HCT116 (cell line): ENCODE results near the gene BORCS5. TPM values are rescaled to one million over a fixed set of nuclear protein-coding genes. Genes with fewer than 3 reads are reported as not detected.

Source experiments
- ATAC-seq: fragments of 200-7000 bp; cut with Tn5 transposase; 2 replicates; pipeline ENCODE4 v1.9.1; 2020; ENCODE audit warnings: mild to moderate bottlenecking, moderate library complexity
- BruUV-seq: library from RNA; stranded (reverse); fragments of 400-500 nt; replicated peaks from 2 replicates; lab custom pipeline; 2021; lab: Mats Ljungman, UMichigan
- CTCF ChIA-PET: fragments of 300-600 bp; sonication (Branson Sonifier 250); formaldehyde crosslinking; loops from one replicate; lab custom pipeline; 2021; ENCODE audit warnings: antibody characterized with exemption; lab: Charles Lee
- POLR2A ChIA-PET: fragments of 300-600, 350-600 bp; sonication (Branson Sonifier 250); formaldehyde crosslinking; loops from one replicate; lab custom pipeline; 2021; ENCODE audit warnings: antibody characterized with exemption; lab: Charles Lee
- RAD21 ChIA-PET, 2 experiments: fragments of 300-600 bp; sonication (Branson Sonifier 250); formaldehyde crosslinking; loops; one replicate each; lab custom pipeline; 2023; ENCODE audit warnings: low total read pairs in 2 of 2; ENCODE audit not compliant: uncharacterized antibody in 2 of 2, unreplicated experiment in 2 of 2, low non-redundant PET in 1 of 2; lab: Charles Lee
- DNase-seq: peaks from one replicate; pipeline ENCODE4 v3.0.0-alpha.2; 2010; ENCODE audit warnings: low read depth, low spot score
- H2AFZ ChIP-seq: fragments of 200-600 bp; shearing (Covaris generic), sonication (generic); 2 replicates; pipeline ENCODE4 v1.6.1; 2017; ENCODE audit warnings: low read depth, mixed run types, mixed read lengths, antibody characterized with exemption, low read length; ENCODE audit not compliant: poor library complexity, severe bottlenecking
- H3K27ac ChIP-seq: 2 replicates; pipeline ENCODE4 v1.5.1; 2012; ENCODE audit warnings: low read depth, low read length
- H3K27me3 ChIP-seq: fragments of 200-600 bp; sonication (generic); 2 replicates; pipeline ENCODE4 v1.6.1; 2016; ENCODE audit warnings: mixed run types, low read length, mixed read lengths; ENCODE audit not compliant: insufficient read depth
- H3K36me3 ChIP-seq, 2 experiments: fragments of 200-500 bp in 1 of 2; fragments of 200-600 bp in 1 of 2; sonication (Bioruptor generic) in 1 of 2; sonication (generic) in 1 of 2; 2 replicates each; pipeline versions ENCODE4 v1.5.1 to v1.6.1; 2014 to 2016; ENCODE audit warnings: low read length in 2 of 2, inconsistent platforms in 1 of 2, mixed read lengths in 1 of 2, mixed run types in 1 of 2; ENCODE audit not compliant: insufficient read depth in 2 of 2, control insufficient read depth in 1 of 2
- H3K4me1 ChIP-seq, 2 experiments: fragments of 200-600 bp in 1 of 2; sonication (generic) in 1 of 2; 2 replicates each; pipeline versions ENCODE4 v1.5.1 to v1.6.1; 2012 to 2017; ENCODE audit warnings: low read length in 2 of 2, inconsistent platforms in 1 of 2, mild to moderate bottlenecking in 1 of 2, mixed read lengths in 1 of 2, mixed run types in 1 of 2, moderate library complexity in 1 of 2; ENCODE audit not compliant: insufficient read depth in 2 of 2, control insufficient read depth in 1 of 2
- H3K4me2 ChIP-seq: fragments of 200-600 bp; sonication (generic); 2 replicates; pipeline ENCODE4 v1.6.1; 2017; ENCODE audit warnings: mixed run types, low read length, mixed read lengths
- H3K4me3 ChIP-seq, 2 experiments: fragments of 200-600 bp in 1 of 2; sonication (generic) in 1 of 2; replicated peaks in 1 of 2; 2 replicates each; pipeline ENCODE4 v1.5.1; 2011 to 2016; ENCODE audit warnings: low read length in 2 of 2, control low read depth in 1 of 2, low read depth in 1 of 2, mild to moderate bottlenecking in 1 of 2, mixed read lengths in 1 of 2, mixed run types in 1 of 2
- H3K79me2 ChIP-seq: fragments of 200-600 bp; sonication (generic); 2 replicates; pipeline ENCODE4 v1.6.1; 2017; ENCODE audit warnings: mild to moderate bottlenecking, mixed run types, low read length, moderate library complexity, mixed read lengths; ENCODE audit not compliant: insufficient read depth
- H3K9ac ChIP-seq: fragments of 200-600 bp; sonication (generic); 2 replicates; pipeline ENCODE4 v1.6.1; 2016; ENCODE audit warnings: low read length, mixed read lengths
- H3K9me2 ChIP-seq: fragments of 200-600 bp; sonication (generic), shearing (Covaris generic); 2 replicates; pipeline ENCODE4 v1.6.1; 2017; ENCODE audit warnings: mixed run types, mild to moderate bottlenecking, moderate library complexity; ENCODE audit not compliant: insufficient read depth
- H3K9me3 ChIP-seq, 2 experiments: fragments of 200-500 bp in 1 of 2; fragments of 200-600 bp in 1 of 2; sonication (Bioruptor generic) in 1 of 2; sonication (generic) in 1 of 2; 2 replicates each; pipeline ENCODE4 v1.6.1; 2014 to 2017; ENCODE audit warnings: low read length in 2 of 2, mixed read lengths in 2 of 2, inconsistent platforms in 1 of 2, low read depth in 1 of 2, mild to moderate bottlenecking in 1 of 2, mixed run types in 1 of 2, moderate library complexity in 1 of 2; ENCODE audit not compliant: control insufficient read depth in 1 of 2, insufficient read depth in 1 of 2
- H4K20me1 ChIP-seq: fragments of 200-600 bp; sonication (generic), shearing (Covaris generic); 2 replicates; pipeline ENCODE4 v1.6.1; 2017; ENCODE audit warnings: mixed run types, mild to moderate bottlenecking, moderate library complexity; ENCODE audit not compliant: insufficient read depth
- EGR1 ChIP-seq: IDR thresholded peaks from 2 replicates; pipeline ENCODE4 v1.6.1; 2012; ENCODE audit warnings: low read depth
- ELF1 ChIP-seq: IDR thresholded peaks from 2 replicates; pipeline ENCODE4 v1.6.1; 2012; ENCODE audit warnings: low read depth, borderline replicate concordance
- EZH2 ChIP-seq: fragments of 200-600 bp; sonication (generic); IDR thresholded peaks from 2 replicates; pipeline ENCODE4 v1.6.1; 2017; ENCODE audit warnings: antibody characterized with exemption, mixed run types
- EZH2phosphoT487 ChIP-seq: fragments of 200-600 bp; IDR thresholded peaks from 2 replicates; pipeline ENCODE4 v1.6.1; 2018; ENCODE audit warnings: antibody characterized with exemption, borderline replicate concordance
- FOSL1 ChIP-seq: IDR thresholded peaks from 2 replicates; pipeline ENCODE4 v1.6.1; 2012; ENCODE audit warnings: low read depth
- JUND ChIP-seq: IDR thresholded peaks from 2 replicates; pipeline ENCODE4 v1.6.1; 2012
- POLR2A ChIP-seq: IDR thresholded peaks from 2 replicates; pipeline ENCODE4 v1.7.0; 2011; ENCODE audit warnings: borderline replicate concordance; ENCODE audit not compliant: insufficient read depth, insufficient read length; ENCODE audit errors: extremely low read depth
- POLR2AphosphoS5 ChIP-seq: IDR thresholded peaks from 2 replicates; pipeline ENCODE4 v1.6.1; 2011; ENCODE audit warnings: mild to moderate bottlenecking, low read depth, low read length, moderate library complexity
- RAD21 ChIP-seq: IDR thresholded peaks from 2 replicates; pipeline ENCODE4 v1.6.1; 2012; ENCODE audit warnings: low read depth, mild to moderate bottlenecking
- SIN3A ChIP-seq: IDR thresholded peaks from 2 replicates; pipeline ENCODE4 v1.6.1; 2012; ENCODE audit warnings: low read depth
- SRF ChIP-seq: IDR thresholded peaks from 2 replicates; pipeline ENCODE4 v1.6.1; 2012; ENCODE audit warnings: low read depth
- TCF7L2 ChIP-seq: IDR thresholded peaks from 2 replicates; pipeline ENCODE4 v1.7.0; 2011; ENCODE audit warnings: borderline replicate concordance, inconsistent platforms; ENCODE audit not compliant: insufficient read depth, insufficient read length; ENCODE audit errors: extremely low read depth
- YY1 ChIP-seq: IDR thresholded peaks from 2 replicates; pipeline ENCODE4 v1.6.1; 2011; ENCODE audit warnings: low read length, low read depth, moderate library complexity, mild to moderate bottlenecking; ENCODE audit not compliant: insufficient replicate concordance; ENCODE audit errors: extremely low read depth
- ZNF274 ChIP-seq: fragments of 200-500 bp; sonication (Bioruptor generic); IDR thresholded peaks from 2 replicates; pipeline ENCODE4 v1.6.1; 2014; ENCODE audit warnings: mild to moderate bottlenecking, low read depth, low read length, inconsistent platforms
- intact Hi-C: fragments of 100-400 bp; cut with micrococcal nuclease; formaldehyde crosslinking; loops from 2 replicates; pipeline ENCODE4 v1.10.0; 2022
- total RNA-seq: library from RNA; stranded (reverse); gene quantifications from one replicate; pipeline ENCODE4 v1.2.1, GENCODE V29; 2021; ENCODE audit not compliant: unreplicated experiment
- TF ChIP-seq, protein P1 (sequence below): IDR thresholded peaks from 2 replicates; pipeline ENCODE4 v1.6.1; 2012
- TF ChIP-seq, protein P2 (sequence below): IDR thresholded peaks from 2 replicates; pipeline ENCODE4 v1.6.1; 2012

BORCS5 gene
- total RNA-seq, 1 experiment from 2014 or later: 8.7 TPM

DNA sequence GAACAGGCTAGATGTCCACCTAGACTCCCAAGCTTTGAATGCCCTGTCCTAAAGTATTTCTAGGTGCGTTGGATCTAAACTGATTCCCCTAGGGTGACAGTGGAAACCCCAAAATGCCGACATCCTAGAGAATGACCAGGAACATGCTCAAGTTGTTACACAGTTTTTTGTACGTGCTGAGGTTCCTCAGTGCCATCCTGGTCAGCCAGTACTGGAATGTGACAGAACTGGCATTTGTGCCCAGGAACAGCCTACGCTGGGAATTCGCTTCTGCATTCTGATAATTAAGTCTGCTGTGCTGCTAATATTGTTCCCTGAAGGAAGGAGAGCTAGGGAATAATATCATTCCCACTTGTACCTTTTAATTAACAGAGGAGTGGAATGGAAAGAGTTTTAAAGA lies 40.3 kb downstream of the BORCS5 start:
- no peak overlapping the region for H3K9ac ChIP-seq
- BruUV-seq: no TSS peak
- RAD21 ChIA-PET: no interaction called here
- no peaks in the 10 kb centered on the region for H3K9me2 ChIP-seq
- H3K79me2 ChIP-seq: no peaks in the 10 kb centered on the region
- POLR2A ChIA-PET: no interaction called here
- no peak overlapping the region for H3K4me3 ChIP-seq
- H3K4me2 ChIP-seq: no peak overlapping the region
- no peaks in the 10 kb centered on the region for H3K9me3 ChIP-seq
- ATAC-seq (no peak), DNase-seq (no peak)
- intact Hi-C loops: no loop called here
- no peaks in the 10 kb centered on the region for H3K27me3 ChIP-seq
- no peaks in the 10 kb centered on the region for H4K20me1 ChIP-seq
- no peaks in the 10 kb centered on the region for H3K4me1 ChIP-seq
- H2AFZ ChIP-seq: no peak overlapping the region
- no peak overlapping the region for H3K27ac ChIP-seq
- CTCF ChIA-PET: no interaction called here
- no peaks in the 10 kb centered on the region for H3K36me3 ChIP-seq
- TF ChIP-seq TCF7L2: no peak
- TF ChIP-seq ZNF274: no peak
- TF ChIP-seq, protein P1, sequence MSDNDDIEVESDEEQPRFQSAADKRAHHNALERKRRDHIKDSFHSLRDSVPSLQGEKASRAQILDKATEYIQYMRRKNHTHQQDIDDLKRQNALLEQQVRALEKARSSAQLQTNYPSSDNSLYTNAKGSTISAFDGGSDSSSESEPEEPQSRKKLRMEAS: no peak
- no peak for TF ChIP-seq YY1
- TF ChIP-seq, protein P2, sequence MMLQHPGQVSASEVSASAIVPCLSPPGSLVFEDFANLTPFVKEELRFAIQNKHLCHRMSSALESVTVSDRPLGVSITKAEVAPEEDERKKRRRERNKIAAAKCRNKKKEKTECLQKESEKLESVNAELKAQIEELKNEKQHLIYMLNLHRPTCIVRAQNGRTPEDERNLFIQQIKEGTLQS: no peak
- TF ChIP-seq JUND: no peak
- no peak for TF ChIP-seq EZH2phosphoT487
- TF ChIP-seq EZH2: no peak
- TF ChIP-seq FOSL1: no peak
- TF ChIP-seq RAD21: no peak
- TF ChIP-seq ELF1: no peak
- TF ChIP-seq EGR1: no peak
- no peak for TF ChIP-seq SIN3A
- TF ChIP-seq POLR2AphosphoS5: no peak
- TF ChIP-seq POLR2A: no peak
- TF ChIP-seq SRF: no peak
